GM18508 (cell line): Measurements from ENCODE around the gene ZCCHC4.
"Not testable (repeated sequence)": the region's sequence is repeated elsewhere in the genome, so short reads cannot be mapped to it uniquely, and the experiment has no call there.

Source experiments
- ATAC-seq: cut with Tn5 transposase; IDR thresholded peaks from one replicate; pipeline ENCODE4 v1.9.1; 2021; ENCODE audit warnings: moderate number of reproducible peaks; ENCODE audit not compliant: insufficient read depth, unreplicated experiment

Gene ZCCHC4

DNA sequence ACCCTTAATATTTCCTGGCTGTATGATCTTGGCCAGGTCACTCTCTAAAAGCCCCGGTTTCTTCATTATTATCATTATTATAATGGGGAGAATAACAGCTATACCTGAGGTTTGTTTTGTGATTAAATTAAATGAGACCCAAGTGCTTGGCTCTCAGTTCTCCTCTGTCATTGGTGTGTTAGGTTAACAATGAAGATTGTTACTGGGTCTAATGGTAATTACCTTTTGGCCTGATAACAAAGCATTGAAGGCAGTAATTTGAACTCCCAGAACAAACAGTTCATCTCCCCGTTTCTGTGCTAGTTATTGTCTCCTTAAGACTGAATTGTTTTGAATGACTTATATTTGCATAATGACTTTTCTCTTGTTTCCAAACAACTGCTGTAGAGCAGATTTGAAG is 57.7 kb downstream of the ZCCHC4 start:
- ATAC-seq: no peak

DNA sequence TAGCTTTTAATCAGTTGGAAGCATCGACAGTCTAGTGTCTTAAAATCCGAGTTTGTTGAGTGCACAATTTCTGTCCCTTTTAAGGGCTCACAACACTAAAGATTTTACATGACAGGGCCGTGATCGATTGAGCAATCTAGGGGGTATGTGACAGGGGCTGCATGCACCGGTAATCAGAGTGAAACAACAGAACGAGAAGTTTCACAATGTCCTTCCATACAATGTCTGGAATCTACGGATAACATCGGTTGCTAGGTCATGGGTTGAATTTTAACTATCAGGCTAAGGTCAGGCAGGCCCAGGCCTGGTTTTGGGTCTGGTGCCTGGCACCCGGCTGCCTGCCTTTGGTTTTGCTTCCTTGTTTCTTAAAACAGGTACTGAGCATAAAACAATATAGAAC is 60.0 kb downstream of the ZCCHC4 start:
- ATAC-seq: not testable (repeated sequence)

DNA sequence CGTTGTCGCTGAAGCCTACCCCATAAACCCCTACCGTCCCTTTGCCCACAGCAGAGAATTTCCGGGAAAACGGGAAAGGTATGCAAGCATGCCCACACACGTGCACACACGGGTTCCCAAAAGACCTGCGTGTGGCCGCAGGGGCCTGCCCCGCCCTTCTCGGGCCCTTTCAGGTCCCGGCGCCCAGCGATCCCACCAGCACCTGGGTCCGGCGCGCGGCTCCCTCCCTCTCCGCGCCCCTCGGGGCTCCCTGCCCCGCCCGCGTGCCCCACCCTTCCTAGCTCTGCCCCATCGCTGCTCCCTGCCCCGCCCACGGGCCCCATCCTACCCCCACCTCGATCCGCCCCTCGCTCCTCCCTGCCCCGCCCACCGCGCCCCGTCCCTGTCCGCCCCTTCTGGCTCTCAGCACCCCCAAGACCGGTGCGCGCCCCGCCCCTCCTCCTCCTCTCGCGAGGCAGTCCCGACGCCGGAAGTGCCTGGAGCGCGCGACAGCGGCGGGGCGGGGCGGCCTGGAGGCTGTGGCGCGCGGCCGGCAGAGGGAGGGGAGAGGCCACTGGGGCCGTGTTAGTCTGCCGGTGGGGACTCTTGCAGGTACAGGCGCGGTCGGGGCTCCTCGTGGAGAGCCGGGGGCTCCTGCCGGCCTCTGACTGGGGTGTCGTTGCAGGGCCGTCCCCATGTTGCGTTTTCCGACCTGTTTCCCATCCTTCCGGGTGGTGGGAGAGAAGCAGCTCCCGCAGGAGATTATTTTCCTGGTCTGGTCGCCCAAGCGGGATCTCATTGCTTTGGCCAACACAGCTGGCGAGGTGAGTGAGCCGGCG is 64.4 kb downstream of the ZCCHC4 start, which contains the start of gene ANAPC4:
Gene ANAPC4, plus strand, starts transcription at position 510 of the 818 bp plus-strand sequence. Its CDS starts 165 bp downstream, at position 675.
- ATAC-seq: peak; percentile 43

DNA sequence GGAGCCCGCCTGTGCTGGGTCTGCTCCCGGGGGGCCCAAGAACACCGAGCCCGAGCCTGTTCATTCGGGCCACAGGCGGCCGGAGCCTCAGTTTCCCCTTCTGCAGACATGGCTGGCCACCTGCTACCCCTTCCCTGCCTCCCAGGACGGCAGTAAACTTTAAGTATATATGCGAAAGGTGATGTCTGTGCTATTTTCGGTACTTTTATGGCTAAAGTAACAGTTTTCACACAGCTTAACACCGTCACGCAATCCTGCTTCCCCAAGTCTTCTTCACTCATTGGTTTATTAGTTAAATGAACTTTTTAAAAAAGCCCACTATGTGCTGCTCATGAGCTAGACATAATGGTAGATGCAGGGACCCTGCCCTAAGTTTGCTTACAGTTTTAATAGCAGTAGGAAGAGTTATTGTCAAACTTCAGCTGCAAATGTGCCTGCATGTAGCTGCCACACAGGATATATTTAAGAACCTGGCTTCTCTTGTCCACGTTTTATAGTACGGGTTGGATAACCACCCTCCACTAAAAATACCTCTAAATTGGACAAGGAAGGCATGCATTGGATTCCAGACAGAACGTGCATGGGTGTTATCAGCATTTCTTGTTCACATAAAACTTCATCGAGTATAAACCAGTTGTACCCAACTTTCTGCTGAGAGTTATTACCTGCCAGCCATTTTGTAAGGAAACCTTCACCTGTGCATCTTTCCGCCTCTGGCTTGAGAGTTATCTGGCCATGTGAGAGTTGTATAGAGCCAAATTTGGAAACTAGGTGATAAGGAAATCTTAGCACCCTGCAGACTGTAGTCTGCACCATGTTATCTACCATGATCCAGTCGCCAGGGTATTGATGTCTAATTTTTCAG is 65.2 kb downstream of the ZCCHC4 start:
- no peak for ATAC-seq

DNA sequence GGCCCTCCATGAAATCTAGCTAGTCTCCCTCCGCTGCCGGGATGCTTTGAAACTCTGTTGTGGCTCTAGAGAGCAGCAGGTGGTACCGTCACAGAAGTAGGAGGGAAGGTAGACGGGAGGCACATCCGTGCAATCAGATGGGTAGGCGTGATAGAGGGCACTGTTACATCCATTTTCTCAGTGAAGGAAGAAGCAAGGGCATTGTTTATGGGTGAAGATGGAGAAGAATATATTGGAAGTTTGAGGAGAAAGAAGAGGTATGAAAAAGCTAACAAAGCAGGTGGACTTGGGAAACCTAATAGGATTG is 65.8 kb downstream of the ZCCHC4 start:
- ATAC-seq: no peak

DNA sequence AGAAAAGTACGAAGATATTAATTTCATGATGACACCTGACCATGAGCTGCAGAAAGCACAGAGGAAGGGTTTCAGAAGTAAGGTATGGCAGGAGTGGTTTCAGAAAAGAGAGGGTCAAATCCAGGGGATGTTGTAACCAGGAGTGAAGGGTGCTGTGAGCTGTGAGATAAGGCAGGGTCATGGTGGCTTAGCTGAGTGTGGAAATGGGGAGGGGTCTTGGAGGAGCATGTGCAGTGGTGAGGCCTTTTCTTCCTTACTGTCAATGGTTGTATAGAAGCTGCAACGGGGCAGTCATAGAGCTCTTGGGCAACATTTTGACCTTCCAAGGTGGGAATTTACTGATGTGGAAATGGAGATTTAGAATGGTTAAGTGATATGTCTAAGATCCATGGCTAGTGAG is 67.0 kb downstream of the ZCCHC4 start:
- ATAC-seq: no peak

DNA sequence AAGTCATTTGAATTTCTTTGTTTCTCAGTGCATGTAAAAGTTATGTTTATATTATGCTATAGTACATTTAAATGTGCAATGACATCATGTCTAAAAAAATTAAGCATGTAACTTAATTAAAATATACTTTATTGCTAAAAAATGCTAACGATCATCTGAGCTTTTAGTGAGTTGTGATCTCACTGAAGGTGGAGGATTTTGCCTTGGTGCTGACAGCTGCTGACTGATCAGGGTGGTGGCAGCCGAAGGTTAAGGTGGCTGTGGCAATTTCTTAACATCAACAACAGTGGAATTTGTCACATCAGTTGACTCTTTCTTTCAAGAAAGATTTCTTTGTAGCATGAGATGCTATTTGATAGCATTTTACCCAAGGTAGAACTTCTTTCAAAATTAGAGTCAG is 71.1 kb downstream of the ZCCHC4 start:
- no peak for ATAC-seq

DNA sequence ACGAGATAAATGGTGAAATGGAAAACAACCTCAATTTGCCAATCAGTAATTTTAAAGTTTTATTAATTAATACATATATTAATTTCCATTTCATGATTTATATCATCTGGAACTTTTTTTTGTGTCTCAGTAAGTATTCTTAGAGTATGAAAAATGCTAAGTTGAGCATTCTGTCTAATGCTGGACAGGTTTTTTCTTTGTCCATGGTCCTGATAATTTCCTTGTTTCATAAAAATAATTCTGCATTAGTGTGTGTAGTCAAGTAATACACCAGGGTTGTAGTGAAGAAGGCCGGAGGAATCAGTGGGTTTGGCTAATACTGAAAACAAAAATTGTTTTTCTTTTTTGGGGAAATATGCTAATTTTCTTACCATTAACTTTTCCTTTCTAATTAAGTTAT is 74.4 kb downstream of the ZCCHC4 start:
- ATAC-seq: no peak

DNA sequence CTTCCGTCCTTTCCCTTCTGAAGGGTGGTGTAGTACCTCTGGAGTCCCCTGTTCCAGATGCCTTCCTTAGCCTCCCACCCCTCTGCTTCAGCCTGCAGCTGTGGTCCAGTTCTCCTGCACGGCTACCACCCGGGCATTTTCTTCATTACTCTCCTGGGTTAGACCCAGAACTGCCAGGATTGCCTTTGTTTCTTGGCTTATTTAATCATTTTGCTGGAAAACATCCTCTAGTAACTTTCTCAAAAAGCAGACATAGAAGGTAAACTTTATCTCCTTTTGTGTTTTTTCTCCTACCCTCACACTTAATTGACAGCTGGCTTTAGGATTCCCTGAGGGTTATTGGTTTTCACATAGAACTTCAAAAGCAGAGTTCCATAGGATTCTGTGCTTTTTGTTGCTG is 84.7 kb downstream of the ZCCHC4 start:
- no peak for ATAC-seq

DNA sequence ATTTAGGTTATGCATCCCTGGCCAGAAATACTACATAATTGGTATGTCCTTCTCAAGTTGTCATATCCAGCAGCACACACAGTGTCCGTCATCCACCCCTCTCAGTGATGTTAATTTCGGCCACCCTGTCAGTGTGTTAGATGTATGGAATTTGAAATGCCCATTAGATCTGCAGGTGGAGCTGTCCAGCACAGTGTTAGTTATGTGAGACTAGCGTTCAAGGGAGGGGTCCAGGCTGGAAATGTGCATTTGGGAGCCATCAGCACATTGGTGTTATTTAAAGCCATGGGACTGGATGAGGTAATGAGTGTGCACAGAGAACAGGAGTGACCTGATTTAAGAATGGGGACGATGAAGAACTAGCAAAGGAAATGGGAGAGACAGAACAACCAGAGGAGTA is 86.9 kb downstream of the ZCCHC4 start:
- no peak for ATAC-seq

DNA sequence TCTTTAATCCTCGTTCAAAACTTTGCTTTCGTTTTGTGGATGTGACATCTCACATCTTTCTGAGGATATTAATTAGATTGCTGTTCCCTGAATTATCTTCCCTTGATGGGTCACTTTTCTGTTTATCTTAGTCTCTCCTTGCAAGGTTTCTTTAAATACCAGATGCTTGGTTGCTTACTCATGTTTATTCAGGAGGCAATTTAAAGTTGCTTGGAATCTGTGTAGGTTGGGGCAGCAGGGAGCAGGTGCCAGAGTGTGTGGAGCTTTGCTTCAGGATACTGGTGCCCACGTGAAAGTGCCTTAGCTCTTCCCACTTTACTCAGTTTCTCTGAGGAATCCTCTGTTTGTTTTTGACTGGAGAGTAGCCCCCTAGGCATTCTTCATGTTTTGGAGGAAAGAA is 88.5 kb downstream of the ZCCHC4 start:
- ATAC-seq: no peak

DNA sequence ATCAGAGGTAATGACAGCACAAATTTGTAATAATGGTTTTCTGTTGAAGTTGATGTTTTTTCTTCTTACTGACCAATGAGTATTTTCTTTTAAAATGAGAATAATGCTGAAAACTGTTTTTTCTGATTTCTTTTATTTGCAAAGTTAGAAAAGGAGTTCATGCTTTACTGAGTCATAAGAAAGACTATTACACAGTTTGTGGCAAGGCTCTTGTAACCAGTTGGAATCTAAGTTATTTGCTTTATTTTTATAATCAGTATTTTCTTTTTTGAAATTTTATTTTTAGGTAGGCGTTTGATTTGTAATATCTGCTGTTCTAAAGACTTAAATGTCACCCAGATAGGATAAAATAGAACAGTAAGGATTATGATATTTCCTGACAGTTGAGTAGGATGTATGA is 89.9 kb downstream of the ZCCHC4 start:
- no peak for ATAC-seq

DNA sequence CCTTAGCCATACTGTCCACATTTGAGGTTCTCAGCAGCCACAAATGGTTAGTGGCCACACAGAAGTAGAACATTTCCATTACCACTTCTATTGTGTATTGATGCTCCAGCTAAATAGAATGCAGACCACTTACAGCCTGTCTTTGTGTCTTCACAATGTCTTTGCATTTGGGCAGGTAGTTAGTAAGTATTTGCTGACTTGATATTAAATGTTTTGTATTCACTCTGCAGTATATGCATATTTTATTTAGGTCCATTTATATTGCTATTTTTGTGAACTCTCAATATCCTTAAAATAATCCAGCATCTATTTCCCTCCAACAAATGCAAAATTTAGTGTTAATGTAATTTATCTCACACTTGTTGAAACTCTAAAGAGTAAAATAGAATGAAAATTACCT is 91.1 kb downstream of the ZCCHC4 start:
- no peak for ATAC-seq

DNA sequence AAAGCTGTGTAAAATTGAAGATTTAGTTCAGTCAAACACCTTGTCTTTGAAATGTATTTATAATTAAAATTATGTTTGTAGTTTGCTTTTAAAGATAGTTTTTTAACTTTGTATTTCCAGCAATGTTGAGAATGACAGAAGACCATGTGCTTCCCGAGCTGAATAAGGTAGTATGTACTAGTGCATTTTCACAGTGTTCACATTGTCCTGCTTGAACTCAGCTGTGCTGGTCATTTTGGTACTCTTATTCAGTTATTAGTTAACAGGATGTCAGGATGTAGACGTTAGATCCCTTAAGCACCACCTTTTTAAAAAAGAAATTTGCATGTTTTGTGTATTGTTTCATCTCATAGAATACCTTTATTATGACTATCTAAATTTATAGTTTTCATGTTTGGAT is 92.9 kb downstream of the ZCCHC4 start:
- no peak for ATAC-seq

DNA sequence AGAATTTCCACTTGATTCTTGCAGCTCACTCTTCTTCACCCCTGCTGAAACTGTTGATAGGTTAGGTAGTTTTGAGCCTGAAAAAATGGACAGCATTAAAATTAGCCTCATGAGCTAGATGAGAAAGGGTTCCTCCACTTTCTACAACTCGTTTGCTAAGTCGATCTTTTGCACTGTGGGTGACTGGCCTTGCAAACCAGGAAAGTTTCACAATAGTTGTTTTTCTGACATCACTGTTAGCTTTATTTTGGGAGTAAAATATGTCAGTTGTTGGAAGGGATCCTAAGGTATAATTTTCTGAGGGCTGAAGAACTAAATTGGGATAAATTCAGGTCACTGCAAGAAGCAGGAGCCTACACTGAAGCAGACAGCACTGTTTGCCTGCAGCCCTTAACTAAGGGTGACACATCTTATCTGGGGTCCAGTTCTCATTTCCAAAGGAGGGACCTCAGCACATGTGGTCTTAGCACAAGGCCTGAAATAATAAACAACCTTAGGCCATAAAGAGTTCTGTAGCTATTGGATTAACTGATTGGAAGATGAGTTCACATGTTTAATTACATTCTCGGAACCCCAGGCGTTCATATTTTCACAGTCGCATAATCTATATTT is 93.6 kb downstream of the ZCCHC4 start:
- no peak for ATAC-seq

DNA sequence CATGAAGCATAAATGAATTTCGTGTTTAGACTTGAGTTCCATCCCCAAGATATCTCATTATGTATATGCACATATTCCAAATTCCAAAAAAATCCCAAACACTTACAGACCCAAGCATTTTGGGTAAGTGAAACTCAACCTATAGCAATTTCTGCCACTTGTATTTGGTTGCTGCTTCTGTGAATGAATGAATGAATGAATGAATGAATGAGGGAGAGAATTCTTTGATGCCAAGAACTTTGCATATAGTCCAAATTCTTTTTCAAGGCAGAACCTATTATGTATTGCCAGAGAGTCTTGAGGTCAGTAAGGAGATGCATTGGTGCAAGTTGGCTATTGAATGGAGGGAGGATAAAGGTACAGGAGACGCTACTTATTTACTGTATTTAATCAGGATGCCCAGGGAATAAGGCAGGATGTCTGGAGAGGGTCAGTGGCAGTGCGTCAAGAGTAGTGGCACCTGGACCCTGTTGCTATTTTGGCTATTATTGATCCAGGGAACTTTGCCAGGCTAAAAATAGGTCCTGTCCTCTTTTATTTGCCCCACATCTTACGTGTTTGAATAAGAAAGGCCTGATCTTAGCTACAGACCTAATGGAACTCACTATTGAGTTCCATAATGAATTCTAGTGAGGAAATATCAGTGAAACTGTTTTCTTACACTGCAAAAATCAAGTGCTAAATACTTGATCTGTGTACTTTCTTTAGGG is 98.4 kb downstream of the ZCCHC4 start:
- no peak for ATAC-seq

DNA sequence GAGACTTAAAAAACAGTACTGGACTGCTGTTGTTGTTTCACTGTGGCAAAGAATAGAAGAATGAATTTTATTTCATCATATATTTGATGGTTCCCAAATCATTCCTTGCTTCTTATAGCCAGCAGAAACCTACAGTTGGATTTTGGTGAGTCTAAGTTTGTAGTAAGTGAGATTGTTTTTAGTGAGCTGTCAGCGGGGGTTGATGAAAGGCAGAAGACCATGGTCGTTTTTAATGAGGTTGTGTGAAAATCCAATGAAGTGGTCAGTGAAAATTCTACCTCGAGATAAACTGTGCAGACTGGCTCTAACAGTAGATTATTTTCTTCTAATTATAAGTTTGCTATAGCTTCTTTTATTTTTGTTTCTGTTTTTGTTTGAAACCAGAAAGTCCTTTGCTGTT is 100.7 kb downstream of the ZCCHC4 start:
- ATAC-seq: no peak

DNA sequence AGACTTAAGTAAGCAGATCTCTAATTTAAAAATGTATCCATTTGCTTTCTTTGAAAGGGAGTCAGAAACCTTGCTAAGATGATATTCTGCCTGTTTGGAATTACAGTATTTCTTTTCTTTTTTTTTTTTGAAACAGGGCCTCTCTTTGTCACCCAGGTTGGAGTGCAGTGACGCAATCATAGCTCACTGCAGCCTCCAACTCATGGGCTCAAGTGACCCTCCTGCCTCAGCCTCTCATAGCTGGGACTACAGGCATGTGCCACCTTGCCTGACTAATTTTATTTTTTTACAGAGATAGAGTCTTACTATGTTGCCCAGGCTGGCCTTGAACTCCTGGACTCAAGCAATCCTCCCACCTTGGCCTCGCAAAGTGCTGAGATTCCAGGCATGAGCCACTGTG is 104.4 kb downstream of the ZCCHC4 start:
- no peak for ATAC-seq
